ENCODE data around the gene GTF2H1.
"Not testable (repeated sequence)": the region's sequence is repeated elsewhere in the genome, so short reads cannot be mapped to it uniquely, and the experiment has no call there.

The GTF2H1 gene

GRCh38 chr11:18383388-18384156 is 61.2 kb downstream of the GTF2H1 start:
- peak; percentile 8 to 51 for DNase-seq

GRCh38 chr11:18384157-18384641 is 61.8 kb downstream of the GTF2H1 start:
- DNase-seq, result peak in 1 of 2 experiments; percentile 17

GRCh38 chr11:18390088-18390487 is 67.7 kb downstream of the GTF2H1 start:
- no peak for DNase-seq

- no peak for DNase-seq
Observed at GRCh38 chr11:18392434-18393321, 70.3 kb downstream of the GTF2H1 start.

GRCh38 chr11:18393581-18394274 is 71.4 kb downstream of the GTF2H1 start:
- no peak for DNase-seq

- DNase-seq, result peak; percentile 96
Observed at GRCh38 chr11:18394275-18394927, 72.0 kb downstream of the GTF2H1 start, which contains the start of gene LDHA. Gene LDHA, plus strand, starts transcription at chr11:18394563. Its CDS starts 2,280 bp downstream, at chr11:18396843.

- DNase-seq, result peak; percentile 34 to 36
Observed at GRCh38 chr11:18394928-18395734, 72.8 kb downstream of the GTF2H1 start.

GRCh38 chr11:18395735-18396504 is 73.6 kb downstream of the GTF2H1 start:
- peak; percentile 99 for DNase-seq

GRCh38 chr11:18397921-18398320 is 75.6 kb downstream of the GTF2H1 start:
- DNase-seq, result no peak

- not testable (repeated sequence) for DNase-seq
Observed at GRCh38 chr11:18401077-18401476, 78.7 kb downstream of the GTF2H1 start.

GRCh38 chr11:18404062-18404461 is 81.7 kb downstream of the GTF2H1 start:
- no peak for DNase-seq

- not testable (repeated sequence) for DNase-seq
Observed at GRCh38 chr11:18407400-18407799, 85.0 kb downstream of the GTF2H1 start.

GRCh38 chr11:18408558-18409291 is 86.4 kb downstream of the GTF2H1 start:
- no peak for DNase-seq

- DNase-seq, result no peak
Observed at GRCh38 chr11:18416459-18416858, 94.1 kb downstream of the GTF2H1 start.
